ENCODE measurements around the gene ABLIM2.

The ABLIM2 gene

GRCh38 chr4:8130346-8131066 is 28.1 kb downstream of the ABLIM2 start:
- no peak overlapping the region for H3K27ac ChIP-seq (ENCODE audit: insufficient read depth, low read depth, low read length, poor library complexity, severe bottlenecking)
- no peaks in the 10 kb centered on the region for H3K9me3 ChIP-seq (ENCODE audit: control insufficient read depth, low read length)
- no peaks in the 10 kb centered on the region for H3K36me3 ChIP-seq (ENCODE audit: control insufficient read depth, insufficient read depth, low read length)
- 92 to 93% methylated on average over 18 of the region's 18 CpGs for WGBS, 2 experiments
- H3K4me3 ChIP-seq (ENCODE audit: insufficient read depth, low read depth, low read length), result no peak overlapping the region
- no peaks in the 10 kb centered on the region for H3K27me3 ChIP-seq (ENCODE audit: control insufficient read depth, insufficient read depth, low read length, poor library complexity, severe bottlenecking)
- H3K4me1 ChIP-seq (ENCODE audit: control insufficient read depth, insufficient read depth, low read length), result peaks cover 7% of the 10 kb centered on the region

GRCh38 chr4:8129785-8130184 is 28.8 kb downstream of the ABLIM2 start:
- no peaks in the 10 kb centered on the region for H3K9me3 ChIP-seq (ENCODE audit: control insufficient read depth, low read length)
- 86 to 90% methylated on average over 6 of the region's 6 CpGs for WGBS, 2 experiments
- H3K27me3 ChIP-seq (ENCODE audit: control insufficient read depth, insufficient read depth, low read length, poor library complexity, severe bottlenecking), result no peaks in the 10 kb centered on the region
- H3K36me3 ChIP-seq (ENCODE audit: control insufficient read depth, insufficient read depth, low read length), result no peaks in the 10 kb centered on the region
- no peak overlapping the region for H3K27ac ChIP-seq (ENCODE audit: insufficient read depth, low read depth, low read length, poor library complexity, severe bottlenecking)
- no peak overlapping the region for H3K4me3 ChIP-seq (ENCODE audit: insufficient read depth, low read depth, low read length)
- H3K4me1 ChIP-seq (ENCODE audit: control insufficient read depth, insufficient read depth, low read length), result peaks cover 7% of the 10 kb centered on the region

GRCh38 chr4:8129136-8129535 is 29.5 kb downstream of the ABLIM2 start:
- Histone ChIP-seq H3K4me3 (ENCODE audit: insufficient read depth, low read depth, low read length) (no peak overlapping the region), H3K36me3 (ENCODE audit: control insufficient read depth, insufficient read depth, low read length) (no peaks in the 10 kb centered on the region), H3K9me3 (ENCODE audit: control insufficient read depth, low read length) (no peaks in the 10 kb centered on the region), H3K27me3 (ENCODE audit: control insufficient read depth, insufficient read depth, low read length, poor library complexity, severe bottlenecking) (no peaks in the 10 kb centered on the region), H3K27ac (ENCODE audit: insufficient read depth, low read depth, low read length, poor library complexity, severe bottlenecking) (no peak overlapping the region), H3K4me1 (ENCODE audit: control insufficient read depth, insufficient read depth, low read length) (peaks cover 7% of the 10 kb centered on the region)
- WGBS, 2 experiments, result 89 to 97% methylated on average over 4 to 10 of the region's 11 CpGs

GRCh38 chr4:8128100-8128856 is 30.3 kb downstream of the ABLIM2 start:
- Histone ChIP-seq H3K36me3 (ENCODE audit: control insufficient read depth, insufficient read depth, low read length) (no peaks in the 10 kb centered on the region), H3K4me1 (ENCODE audit: control insufficient read depth, insufficient read depth, low read length) (no peaks in the 10 kb centered on the region), H3K4me3 (ENCODE audit: insufficient read depth, low read depth, low read length) (no peak overlapping the region), H3K27me3 (ENCODE audit: control insufficient read depth, insufficient read depth, low read length, poor library complexity, severe bottlenecking) (no peaks in the 10 kb centered on the region), H3K9me3 (ENCODE audit: control insufficient read depth, low read length) (no peaks in the 10 kb centered on the region), H3K27ac (ENCODE audit: insufficient read depth, low read depth, low read length, poor library complexity, severe bottlenecking) (peak overlapping the region; percentile 26)
- 77 to 79% methylated on average over 19 of the region's 19 CpGs for WGBS, 2 experiments

GRCh38 chr4:8127051-8127826 is 31.4 kb downstream of the ABLIM2 start:
- H3K4me1 ChIP-seq (ENCODE audit: control insufficient read depth, insufficient read depth, low read length), result no peaks in the 10 kb centered on the region
- no peaks in the 10 kb centered on the region for H3K27me3 ChIP-seq (ENCODE audit: control insufficient read depth, insufficient read depth, low read length, poor library complexity, severe bottlenecking)
- H3K9me3 ChIP-seq (ENCODE audit: control insufficient read depth, low read length), result no peaks in the 10 kb centered on the region
- H3K36me3 ChIP-seq (ENCODE audit: control insufficient read depth, insufficient read depth, low read length), result no peaks in the 10 kb centered on the region
- H3K4me3 ChIP-seq (ENCODE audit: insufficient read depth, low read depth, low read length), result no peak overlapping the region
- H3K27ac ChIP-seq (ENCODE audit: insufficient read depth, low read depth, low read length, poor library complexity, severe bottlenecking), result no peak overlapping the region
- 91 to 93% methylated on average over 29 of the region's 29 CpGs for WGBS, 2 experiments

- H3K27ac ChIP-seq (ENCODE audit: insufficient read depth, low read depth, low read length, poor library complexity, severe bottlenecking), result no peak overlapping the region
- H3K27me3 ChIP-seq (ENCODE audit: control insufficient read depth, insufficient read depth, low read length, poor library complexity, severe bottlenecking), result no peaks in the 10 kb centered on the region
- H3K4me3 ChIP-seq (ENCODE audit: insufficient read depth, low read depth, low read length), result no peak overlapping the region
- H3K9me3 ChIP-seq (ENCODE audit: control insufficient read depth, low read length), result no peaks in the 10 kb centered on the region
- no peaks in the 10 kb centered on the region for H3K36me3 ChIP-seq (ENCODE audit: control insufficient read depth, insufficient read depth, low read length)
- 93 to 95% methylated on average over 13 of the region's 13 CpGs for WGBS, 2 experiments
- no peaks in the 10 kb centered on the region for H3K4me1 ChIP-seq (ENCODE audit: control insufficient read depth, insufficient read depth, low read length)
Observed at GRCh38 chr4:8126523-8126922, 32.1 kb downstream of the ABLIM2 start.

GRCh38 chr4:8125526-8126056 is 33.0 kb downstream of the ABLIM2 start:
- WGBS, 2 experiments, result 90 to 92% methylated on average over 20 of the region's 20 CpGs
- Histone ChIP-seq H3K9me3 (ENCODE audit: control insufficient read depth, low read length) (no peaks in the 10 kb centered on the region), H3K27me3 (ENCODE audit: control insufficient read depth, insufficient read depth, low read length, poor library complexity, severe bottlenecking) (no peaks in the 10 kb centered on the region), H3K36me3 (ENCODE audit: control insufficient read depth, insufficient read depth, low read length) (no peaks in the 10 kb centered on the region), H3K4me3 (ENCODE audit: insufficient read depth, low read depth, low read length) (no peak overlapping the region), H3K27ac (ENCODE audit: insufficient read depth, low read depth, low read length, poor library complexity, severe bottlenecking) (no peak overlapping the region), H3K4me1 (ENCODE audit: control insufficient read depth, insufficient read depth, low read length) (no peaks in the 10 kb centered on the region)

- H3K9me3 ChIP-seq (ENCODE audit: control insufficient read depth, low read length), result no peaks in the 10 kb centered on the region
- H3K36me3 ChIP-seq (ENCODE audit: control insufficient read depth, insufficient read depth, low read length), result no peaks in the 10 kb centered on the region
- H3K4me1 ChIP-seq (ENCODE audit: control insufficient read depth, insufficient read depth, low read length), result no peaks in the 10 kb centered on the region
- no peak overlapping the region for H3K27ac ChIP-seq (ENCODE audit: insufficient read depth, low read depth, low read length, poor library complexity, severe bottlenecking)
- H3K4me3 ChIP-seq (ENCODE audit: insufficient read depth, low read depth, low read length), result no peak overlapping the region
- 91 to 95% methylated on average over 5 of the region's 5 CpGs for WGBS, 2 experiments
- no peaks in the 10 kb centered on the region for H3K27me3 ChIP-seq (ENCODE audit: control insufficient read depth, insufficient read depth, low read length, poor library complexity, severe bottlenecking)
Observed at GRCh38 chr4:8123870-8124269, 34.7 kb downstream of the ABLIM2 start.

- no peaks in the 10 kb centered on the region for H3K36me3 ChIP-seq (ENCODE audit: control insufficient read depth, insufficient read depth, low read length)
- no peaks in the 10 kb centered on the region for H3K27me3 ChIP-seq (ENCODE audit: control insufficient read depth, insufficient read depth, low read length, poor library complexity, severe bottlenecking)
- 78 to 80% methylated on average over 8 of the region's 8 CpGs for WGBS, 2 experiments
- no peak overlapping the region for H3K4me3 ChIP-seq (ENCODE audit: insufficient read depth, low read depth, low read length)
- H3K27ac ChIP-seq (ENCODE audit: insufficient read depth, low read depth, low read length, poor library complexity, severe bottlenecking), result no peak overlapping the region
- H3K4me1 ChIP-seq (ENCODE audit: control insufficient read depth, insufficient read depth, low read length), result no peaks in the 10 kb centered on the region
- no peaks in the 10 kb centered on the region for H3K9me3 ChIP-seq (ENCODE audit: control insufficient read depth, low read length)
Observed at GRCh38 chr4:8123389-8123788, 35.2 kb downstream of the ABLIM2 start.

- 92 to 95% methylated on average over 10 of the region's 10 CpGs for WGBS, 2 experiments
- Histone ChIP-seq H3K36me3 (ENCODE audit: control insufficient read depth, insufficient read depth, low read length) (no peaks in the 10 kb centered on the region), H3K27me3 (ENCODE audit: control insufficient read depth, insufficient read depth, low read length, poor library complexity, severe bottlenecking) (no peaks in the 10 kb centered on the region), H3K4me3 (ENCODE audit: insufficient read depth, low read depth, low read length) (no peak overlapping the region), H3K4me1 (ENCODE audit: control insufficient read depth, insufficient read depth, low read length) (no peaks in the 10 kb centered on the region), H3K9me3 (ENCODE audit: control insufficient read depth, low read length) (no peaks in the 10 kb centered on the region), H3K27ac (ENCODE audit: insufficient read depth, low read depth, low read length, poor library complexity, severe bottlenecking) (no peak overlapping the region)
Observed at GRCh38 chr4:8122746-8123145, 35.9 kb downstream of the ABLIM2 start.
